H1 (cell line): ENCODE data around the gene KXD1. TPM values are rescaled to one million over a fixed set of nuclear protein-coding genes. Genes with fewer than 3 reads are reported as not detected.

Source experiments
- CTCF ChIA-PET: fragments of 300-600 bp; sonication (Branson Sonifier 250); formaldehyde crosslinking; loops from one replicate; lab custom pipeline; 2021; ENCODE audit not compliant: partially characterized antibody; lab: Charles Lee
- POLR2A ChIA-PET: fragments of 300-600 bp; sonication (Branson Sonifier 250); formaldehyde crosslinking; loops from one replicate; lab custom pipeline; 2021; ENCODE audit warnings: inconsistent platforms; ENCODE audit not compliant: partially characterized antibody; lab: Charles Lee
- DNase-seq, 2 experiments: peaks; one replicate each; pipeline versions ENCODE4 v3.0.0 to v3.0.0-alpha.2; 2010 to 2022; ENCODE audit warnings: low spot score in 2 of 2, low read depth in 1 of 2, mixed read lengths in 1 of 2
- FAIRE-seq: peaks from 2 replicates; lab custom pipeline; 2011; peaks lifted over from hg19 to GRCh38; lab: Jason Lieb, UNC
- H2AFZ ChIP-seq: 2 replicates; pipeline ENCODE4 v1.8.1; 2012; ENCODE audit warnings: low read length, inconsistent platforms
- H2AK5ac ChIP-seq: 2 replicates; pipeline ENCODE4 v1.6.1; 2013; ENCODE audit warnings: low read depth, low read length
- H2BK120ac ChIP-seq: replicated peaks from 2 replicates; pipeline ENCODE3; 2013; ENCODE audit warnings: low read depth, low read length, inconsistent platforms
- H2BK12ac ChIP-seq: 2 replicates; pipeline ENCODE4 v1.6.1; 2013; ENCODE audit warnings: low read depth, low read length
- H2BK15ac ChIP-seq: 2 replicates; pipeline ENCODE4 v1.6.1; 2013; ENCODE audit warnings: low read length
- H2BK20ac ChIP-seq: 2 replicates; pipeline ENCODE4 v1.6.1; 2013; ENCODE audit warnings: low read length
- H2BK5ac ChIP-seq: 2 replicates; pipeline ENCODE4 v1.6.1; 2013; ENCODE audit warnings: low read depth, low read length
- H3K14ac ChIP-seq: 2 replicates; pipeline ENCODE4 v1.6.1; 2013; ENCODE audit warnings: inconsistent platforms; ENCODE audit not compliant: insufficient read length
- H3K18ac ChIP-seq: 2 replicates; pipeline ENCODE4 v1.6.1; 2013; ENCODE audit warnings: low read length; ENCODE audit errors: extremely low read depth
- H3K23ac ChIP-seq: 2 replicates; pipeline ENCODE4 v1.6.1; 2013; ENCODE audit warnings: inconsistent platforms; ENCODE audit not compliant: insufficient read length
- H3K23me2 ChIP-seq: 2 replicates; pipeline ENCODE4 v1.6.1; 2013; ENCODE audit warnings: low read depth, low read length
- H3K27ac ChIP-seq: 2 replicates; pipeline ENCODE4 v1.6.1; 2011; ENCODE audit warnings: low read depth, low read length, inconsistent platforms
- H3K27me3 ChIP-seq, 4 experiments: replicated peaks in 1 of 4; 1 replicate in 1 of 4; 2 replicates in 3 of 4; pipeline versions ENCODE4 v1.6.1 to v1.8.1; 2011 to 2013; ENCODE audit warnings: low read length in 3 of 4, mild to moderate bottlenecking in 3 of 4, inconsistent platforms in 2 of 4, mixed read lengths in 2 of 4, moderate library complexity in 1 of 4; ENCODE audit not compliant: control insufficient read depth in 3 of 4, insufficient read depth in 3 of 4; ENCODE audit errors: extremely low read depth in 1 of 4
- H3K36me3 ChIP-seq, 4 experiments: 2 replicates each; pipeline versions ENCODE4 v1.6.1 to v1.8.1; 2011 to 2013; ENCODE audit warnings: mild to moderate bottlenecking in 4 of 4, low read length in 3 of 4, moderate library complexity in 2 of 4, control low read depth in 1 of 4, inconsistent platforms in 1 of 4; ENCODE audit not compliant: insufficient read depth in 4 of 4, control insufficient read depth in 2 of 4
- H3K4ac ChIP-seq: replicated peaks from 2 replicates; pipeline ENCODE3; 2013; ENCODE audit warnings: low read length, low read depth, mixed read lengths, inconsistent platforms; ENCODE audit not compliant: insufficient read length
- H3K4me1 ChIP-seq, 4 experiments: replicated peaks in 1 of 4; 1 replicate in 1 of 4; 2 replicates in 3 of 4; pipeline versions ENCODE4 v1.6.1 to v1.8.1; 2011 to 2013; ENCODE audit warnings: low read length in 3 of 4, inconsistent platforms in 2 of 4, mixed read lengths in 1 of 4; ENCODE audit not compliant: insufficient read depth in 4 of 4, control insufficient read depth in 3 of 4
- H3K4me2 ChIP-seq, 2 experiments: 2 replicates each; pipeline versions ENCODE4 v1.6.1 to v1.8.1; 2011 to 2013; ENCODE audit warnings: low read depth in 2 of 2, low read length in 2 of 2, control low read depth in 1 of 2, inconsistent platforms in 1 of 2, mild to moderate bottlenecking in 1 of 2; ENCODE audit not compliant: insufficient read depth in 1 of 2
- H3K4me3 ChIP-seq, 4 experiments: fragments of 200-600, 300-600 bp in 1 of 4; sonication (generic), shearing (Covaris generic), sonication (Bioruptor Twin) in 1 of 4; 2 replicates each; pipeline versions ENCODE4 v1.5.1 to v1.8.1; 2011 to 2016; ENCODE audit warnings: low read length in 4 of 4, low read depth in 3 of 4, control low read depth in 2 of 4, inconsistent platforms in 2 of 4, mild to moderate bottlenecking in 2 of 4, mixed read lengths in 1 of 4, moderate library complexity in 1 of 4; ENCODE audit not compliant: insufficient read depth in 2 of 4; ENCODE audit errors: extremely low read depth in 1 of 4
- H3K56ac ChIP-seq: replicated peaks from 2 replicates; pipeline ENCODE3; 2013; ENCODE audit warnings: low read depth, mild to moderate bottlenecking, mixed read lengths, low read length, inconsistent platforms; ENCODE audit not compliant: insufficient read length
- H3K79me1 ChIP-seq: 2 replicates; pipeline ENCODE4 v1.6.1; 2013; ENCODE audit warnings: low read depth, low read length, control low read depth
- H3K79me2 ChIP-seq, 2 experiments: 2 replicates each; pipeline versions ENCODE4 v1.6.1 to v1.8.1; 2012 to 2013; ENCODE audit warnings: low read length in 2 of 2, mild to moderate bottlenecking in 2 of 2, inconsistent platforms in 1 of 2; ENCODE audit not compliant: insufficient read depth in 2 of 2, control insufficient read depth in 1 of 2
- H3K9ac ChIP-seq, 4 experiments: replicated peaks in 1 of 4; 1 replicate in 1 of 4; 2 replicates in 3 of 4; pipeline versions ENCODE4 v1.6.1 to v1.8.1; 2011 to 2013; ENCODE audit warnings: low read depth in 3 of 4, low read length in 3 of 4, control low read depth in 2 of 4, mild to moderate bottlenecking in 2 of 4, moderate library complexity in 2 of 4, inconsistent platforms in 1 of 4; ENCODE audit errors: extremely low read depth in 1 of 4
- H3K9me3 ChIP-seq, 2 experiments: 2 replicates each; pipeline versions ENCODE4 v1.6.1 to v1.8.1; 2012 to 2013; ENCODE audit warnings: mild to moderate bottlenecking in 2 of 2, moderate library complexity in 2 of 2, control low read depth in 1 of 2, inconsistent platforms in 1 of 2, low read depth in 1 of 2, low read length in 1 of 2, mixed read lengths in 1 of 2; ENCODE audit not compliant: insufficient read depth in 2 of 2
- H4K20me1 ChIP-seq, 2 experiments: replicated peaks in 1 of 2; 2 replicates each; pipeline versions ENCODE3 to v1.8.1; 2011 to 2013; ENCODE audit warnings: inconsistent platforms in 2 of 2, low read length in 2 of 2, mild to moderate bottlenecking in 1 of 2; ENCODE audit not compliant: insufficient read depth in 2 of 2, control insufficient read depth in 1 of 2
- H4K5ac ChIP-seq: 2 replicates; pipeline ENCODE4 v1.6.1; 2013; ENCODE audit warnings: low read length, low read depth, mixed read lengths, inconsistent platforms; ENCODE audit not compliant: insufficient read length
- H4K8ac ChIP-seq: 2 replicates; pipeline ENCODE4 v1.8.0; 2013; ENCODE audit warnings: mild to moderate bottlenecking, moderate library complexity, low read length, inconsistent platforms; ENCODE audit not compliant: insufficient read depth; ENCODE audit errors: extremely low read depth
- H4K91ac ChIP-seq: replicated peaks from 2 replicates; pipeline ENCODE3; 2013; ENCODE audit warnings: low read length, mixed read lengths, inconsistent platforms; ENCODE audit not compliant: insufficient read length
- POLR2A ChIP-seq, 2 experiments: IDR thresholded peaks; 1 replicate in 1 of 2; 2 replicates in 1 of 2; pipeline ENCODE4 v1.6.1; 2011; ENCODE audit warnings: low read depth in 2 of 2, low read length in 2 of 2, mild to moderate bottlenecking in 2 of 2; ENCODE audit errors: control extremely low read depth in 1 of 2
- POLR2AphosphoS5 ChIP-seq: IDR thresholded peaks from 2 replicates; pipeline ENCODE4 v1.6.1; 2011; ENCODE audit warnings: low read depth, low read length
- POU5F1 ChIP-seq: IDR thresholded peaks from 2 replicates; pipeline ENCODE4 v1.6.1; 2011; ENCODE audit warnings: low read depth, mild to moderate bottlenecking, low read length, moderate library complexity
- WGBS, 2 experiments: shearing (Covaris generic) in 1 of 2; methylation state at CpG; one replicate each; pipeline versions ENCODE4 v1.1.6 to v1.1.7; 2013 to 2015; ENCODE audit warnings: low lambda C conversion rate in 2 of 2, mixed read lengths in 2 of 2, inconsistent platforms in 1 of 2, low coverage in 1 of 2, missing lambda C conversion rate in 1 of 2; ENCODE audit not compliant: insufficient replicate concordance in 2 of 2, insufficient coverage in 1 of 2, insufficient read length in 1 of 2; ENCODE audit errors: extremely low coverage in 1 of 2, missing lambda C conversion rate in 1 of 2; 5-methylcytosine and 5-hydroxymethylcytosine counted together
- polyA plus RNA-seq, 7 experiments: library from polyadenylated mRNA; depleted of rRNA in 3 of 7; stranded (reverse) in 5 of 7; unstranded in 2 of 7; fragments of >200 nt in 5 of 7; fragments of 200-250 nt in 2 of 7; gene quantifications; 1 replicate in 5 of 7; 2 replicates in 1 of 7; 4 replicates in 1 of 7; pipeline versions ENCODE4 v1.2.1 to v1.2.3, GENCODE V29; 2011 to 2013; ENCODE audit warnings: missing spikeins in 2 of 7, mixed read lengths in 2 of 7
- total RNA-seq: library from RNA; stranded (reverse); fragmentation: NEBNext Ultra II Directional; extraction: Animal tissue kit (Norgen Biotek cat#: 25700); gene quantifications from 2 replicates; pipeline ENCODE4 v1.2.1, GENCODE V29; 2021

KXD1 gene
- total and polyA plus RNA-seq, 2 of the 8 experiments (the other 6 are each of a cell fraction or from before 2014, with no cell fraction given): 115 to 267 TPM

DNA sequence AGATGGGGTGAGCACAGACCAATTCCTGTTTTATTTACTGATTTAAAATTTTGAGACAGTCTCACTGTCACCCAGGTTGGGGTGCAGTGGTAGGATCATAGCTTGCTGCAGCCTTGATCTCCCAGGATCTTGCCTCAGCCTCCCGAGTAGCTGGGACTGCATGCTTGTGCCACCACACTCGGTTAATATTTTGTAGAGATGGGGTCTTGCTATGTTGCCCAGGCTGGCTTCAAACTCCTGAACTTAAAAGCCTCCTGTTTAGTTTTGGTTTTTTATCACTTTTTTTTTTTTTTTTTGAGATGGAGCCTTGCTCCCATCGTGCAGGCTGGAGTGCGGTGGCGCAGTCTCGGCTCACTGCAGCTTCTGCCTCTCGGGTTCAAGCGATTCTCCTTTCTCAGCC is 18.7 kb downstream of the KXD1 start:
- no peak overlapping the region for H2AK5ac ChIP-seq
- no peak overlapping the region for H3K4me2 ChIP-seq
- H3K79me1 ChIP-seq: peaks cover 13% of the 10 kb centered on the region
- H4K5ac ChIP-seq: no peak overlapping the region
- H3K14ac ChIP-seq: no peak overlapping the region
- no peak overlapping the region for H4K8ac ChIP-seq
- H3K36me3 ChIP-seq: peaks cover 16 to 44% (median 32%) of the 10 kb centered on the region in 4 experiments
- no peak for FAIRE-seq
- no peak overlapping the region for H3K9ac ChIP-seq
- H2BK5ac ChIP-seq: no peak overlapping the region
- H3K4me1 ChIP-seq: peaks cover 0 to 9% (median 6%) of the 10 kb centered on the region in 4 experiments; a peak in 6 of 7 replicates
- no peak overlapping the region for H3K56ac ChIP-seq
- H3K27me3 ChIP-seq: no peaks in the 10 kb centered on the region
- H2BK15ac ChIP-seq: no peak overlapping the region
- H3K9me3 ChIP-seq: no peaks in the 10 kb centered on the region
- no peak overlapping the region for H2BK120ac ChIP-seq
- H2BK12ac ChIP-seq: no peak overlapping the region
- peaks cover 8% of the 10 kb centered on the region for H3K23me2 ChIP-seq
- H3K23ac ChIP-seq: no peak overlapping the region
- H3K4ac ChIP-seq: no peak overlapping the region
- H4K91ac ChIP-seq: no peak overlapping the region
- DNase-seq: no peak
- H3K18ac ChIP-seq: no peak overlapping the region
- no peak overlapping the region for H2BK20ac ChIP-seq
- peaks cover 9 to 27% of the 10 kb centered on the region in 2 experiments for H4K20me1 ChIP-seq
- H3K4me3 ChIP-seq: no peak overlapping the region
- no peak overlapping the region for H2AFZ ChIP-seq
- no peak overlapping the region for H3K27ac ChIP-seq
- peaks cover 12 to 20% of the 10 kb centered on the region in 2 experiments for H3K79me2 ChIP-seq
- 98% methylated on average over 7 of the region's 8 CpGs; no CpG with 5 or more reads in 1 of the 2 experiments for WGBS, 2 experiments
- CTCF ChIA-PET: interaction anchor here (0.6 to 1.3 kb wide), 5 partner anchors 9 to 157 kb away, joined by 3 to 4 read pairs (median 3); no protein-coding TSS in a partner anchor
- no peak for TF ChIP-seq POU5F1
- TF ChIP-seq POLR2AphosphoS5: 0 out of 2 replicates have a peak, but pooled peaks have one; percentile 19
- 0 out of 3 replicates have a peak, but pooled peaks of 1 of the 2 experiments have one; percentile 9 for TF ChIP-seq POLR2A (IDR thresholded peaks at IDR 0.05; ENCODE audit: control extremely low read depth in 1 of 2, low read depth in 2 of 2, low read length in 2 of 2)
- POLR2A ChIA-PET: interaction anchor here (0.8 to 3.8 kb wide), 9 partner anchors 9 to 105 kb away, joined by 3 to 72 read pairs (median 5); partner anchors contain the start of genes FKBP8, KXD1 and REX1BD
